Measurements from ENCODE around the gene SPN.
"Not testable (repeated sequence)": the region's sequence is repeated elsewhere in the genome, so short reads cannot be mapped to it uniquely, and the experiment has no call there.

The SPN gene

GRCh38 chr16:29676989-29677785 lies 14.1 kb downstream of the SPN start:
- DNase-seq (ENCODE audit: low read depth), result no peak

GRCh38 chr16:29678691-29679267 lies 15.7 kb downstream of the SPN start, which contains the start of gene QPRT:
Gene QPRT, plus strand, starts transcription at chr16:29679180. Its CDS starts 18 bp downstream, at chr16:29679198.
- no peak for DNase-seq (ENCODE audit: low read depth)

- DNase-seq (ENCODE audit: low read depth), result no peak
Measured at GRCh38 chr16:29680180-29680598, 17.1 kb downstream of the SPN start.

- no peak for DNase-seq (ENCODE audit: low read depth)
Measured at GRCh38 chr16:29683543-29684090, 20.6 kb downstream of the SPN start.

- no peak for DNase-seq (ENCODE audit: low read depth)
Measured at GRCh38 chr16:29684679-29685078, 21.6 kb downstream of the SPN start.

- no peak for DNase-seq (ENCODE audit: low read depth)
Measured at GRCh38 chr16:29686740-29687332, 23.8 kb downstream of the SPN start.

- no peak for DNase-seq (ENCODE audit: low read depth)
Measured at GRCh38 chr16:29687755-29688154, 24.7 kb downstream of the SPN start.

GRCh38 chr16:29688172-29688571 lies 25.1 kb downstream of the SPN start:
- no peak for DNase-seq (ENCODE audit: low read depth)

- not testable (repeated sequence) for DNase-seq (ENCODE audit: low read depth)
Measured at GRCh38 chr16:29689490-29690351, 26.7 kb downstream of the SPN start.

GRCh38 chr16:29692606-29693005 lies 29.6 kb downstream of the SPN start:
- DNase-seq (ENCODE audit: low read depth), result not testable (repeated sequence)

- DNase-seq (ENCODE audit: low read depth), result no peak
Measured at GRCh38 chr16:29694384-29695195, 31.5 kb downstream of the SPN start.

- not testable (repeated sequence) for DNase-seq (ENCODE audit: low read depth)
Measured at GRCh38 chr16:29695675-29696074, 32.6 kb downstream of the SPN start.

GRCh38 chr16:29696881-29697331 lies 33.9 kb downstream of the SPN start:
- no peak for DNase-seq (ENCODE audit: low read depth)

- no peak for DNase-seq (ENCODE audit: low read depth)
Measured at GRCh38 chr16:29697391-29697790, 34.3 kb downstream of the SPN start.

- DNase-seq (ENCODE audit: low read depth), result no peak
Measured at GRCh38 chr16:29698042-29698441, 35.0 kb downstream of the SPN start.

- no peak for DNase-seq (ENCODE audit: low read depth)
Measured at GRCh38 chr16:29698484-29699323, 35.7 kb downstream of the SPN start.

- DNase-seq (ENCODE audit: low read depth), result no peak
Measured at GRCh38 chr16:29699324-29700219, 36.5 kb downstream of the SPN start.

GRCh38 chr16:29700253-29700987 lies 37.4 kb downstream of the SPN start:
- peak; percentile 71 for DNase-seq (ENCODE audit: low read depth)
